ENCODE measurements around the gene ALDH1B1. TPM values are rescaled to one million over a fixed set of nuclear protein-coding genes. Genes with fewer than 3 reads are reported as not detected.

The ALDH1B1 gene
- total and polyA plus RNA-seq, 2 of the 13 experiments (the other 11 are each of a cell fraction or from before 2014, with no cell fraction given), result 45.1 to 125 TPM

DNA sequence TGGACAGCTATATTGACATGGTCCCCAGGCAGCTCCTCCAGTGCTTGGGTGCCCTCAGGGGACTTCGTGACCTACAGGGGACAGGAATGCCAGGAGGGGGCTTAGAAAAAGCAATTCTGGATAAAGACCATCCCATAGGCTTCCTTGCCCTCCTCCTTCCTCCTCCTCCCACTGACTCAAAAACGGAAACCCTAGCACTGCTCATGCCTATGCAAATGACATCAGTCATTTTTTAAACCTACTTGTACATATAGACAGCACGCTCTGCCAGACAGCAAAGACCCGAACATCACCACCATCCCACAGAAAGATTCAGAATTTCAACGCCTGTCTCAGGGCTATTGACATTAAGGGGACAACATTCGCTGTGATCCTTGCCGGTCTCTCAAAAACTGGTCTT is 20.8 kb downstream of the ALDH1B1 start:
- H4K20me1 ChIP-seq (ENCODE audit: insufficient read depth, low read length), result no peaks in the 10 kb centered on the region
- H3K9ac ChIP-seq (ENCODE audit: insufficient read depth, low read depth, low read length), result no peak overlapping the region
- in situ Hi-C loops (cut with HindIII; ENCODE audit: extremely low pct_ligation_motif_present, low pct_unique_long_range_greater_than_20kb), result no loop called here
- H3K27me3 ChIP-seq (ENCODE audit: control insufficient read depth in 1 of 2, insufficient read depth in 2 of 2, low read length in 2 of 2), result peaks cover 14 to 55% of the 10 kb centered on the region in 2 experiments
- TF ChIP-seq ZNF331 (CRISPR knock-in tag; IDR thresholded peaks at IDR 0.05), result no peak
- TF ChIP-seq, protein P1, sequence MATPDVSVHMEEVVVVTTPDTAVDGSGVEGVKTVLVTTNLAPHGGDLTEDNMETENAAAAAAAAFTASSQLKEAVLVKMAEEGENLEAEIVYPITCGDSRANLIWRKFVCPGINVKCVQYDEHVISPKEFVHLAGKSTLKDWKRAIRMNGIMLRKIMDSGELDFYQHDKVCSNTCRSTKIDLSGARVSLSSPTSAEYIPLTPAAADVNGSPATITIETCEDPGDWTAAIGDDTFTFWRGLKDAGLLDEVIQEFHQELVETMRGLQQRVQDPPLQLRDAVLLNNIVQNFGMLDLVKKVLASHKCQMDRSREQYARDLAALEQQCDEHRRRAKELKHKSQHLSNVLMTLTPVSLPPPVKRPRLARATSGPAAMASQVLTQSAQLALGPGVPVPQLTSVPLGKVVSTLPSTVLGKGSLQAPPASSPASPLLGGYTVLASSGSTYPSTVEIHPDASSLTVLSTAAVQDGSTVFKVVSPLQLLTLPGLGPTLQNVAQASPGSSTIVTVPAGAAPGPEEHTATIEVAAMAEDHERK (CRISPR knock-in tag; IDR thresholded peaks at IDR 0.05; ENCODE audit: low read depth), result no peak
- no peak for TF ChIP-seq ZNF230 (CRISPR knock-in tag; IDR thresholded peaks at IDR 0.05)
- TF ChIP-seq ISX (CRISPR knock-in tag; conservative IDR thresholded peaks at IDR 0.05), result no peak
- TF ChIP-seq, protein P2, sequence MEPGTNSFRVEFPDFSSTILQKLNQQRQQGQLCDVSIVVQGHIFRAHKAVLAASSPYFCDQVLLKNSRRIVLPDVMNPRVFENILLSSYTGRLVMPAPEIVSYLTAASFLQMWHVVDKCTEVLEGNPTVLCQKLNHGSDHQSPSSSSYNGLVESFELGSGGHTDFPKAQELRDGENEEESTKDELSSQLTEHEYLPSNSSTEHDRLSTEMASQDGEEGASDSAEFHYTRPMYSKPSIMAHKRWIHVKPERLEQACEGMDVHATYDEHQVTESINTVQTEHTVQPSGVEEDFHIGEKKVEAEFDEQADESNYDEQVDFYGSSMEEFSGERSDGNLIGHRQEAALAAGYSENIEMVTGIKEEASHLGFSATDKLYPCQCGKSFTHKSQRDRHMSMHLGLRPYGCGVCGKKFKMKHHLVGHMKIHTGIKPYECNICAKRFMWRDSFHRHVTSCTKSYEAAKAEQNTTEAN (CRISPR knock-in tag; conservative IDR thresholded peaks at IDR 0.05), result no peak
- BruUV-seq (replicated peaks), result no TSS peak
- no peaks in the 10 kb centered on the region for H3K36me3 ChIP-seq (replicated peaks in 1 of 2; ENCODE audit: control insufficient read depth in 1 of 2, insufficient read depth in 2 of 2, low read length in 2 of 2)
- no peak overlapping the region for H2AFZ ChIP-seq (ENCODE audit: low read length)
- WGBS (ENCODE audit: low lambda C conversion rate), result 48% methylated on average over 7 of the region's 7 CpGs
- CTCF ChIA-PET (ENCODE audit: low intra/inter-chr PET ratio, low total read pairs), result no interaction called here
- no peaks in the 10 kb centered on the region for H3K4me1 ChIP-seq (ENCODE audit: insufficient read depth, low read length)
- H3K79me2 ChIP-seq (ENCODE audit: insufficient read depth, low read length), result no peaks in the 10 kb centered on the region
- no peak for ATAC-seq
- POLR2A ChIA-PET, result no interaction called here
- intact Hi-C loops (cut with micrococcal nuclease; ENCODE audit: unreplicated experiment), result no loop called here
- H3K4me2 ChIP-seq (ENCODE audit: low read depth, low read length), result no peak overlapping the region
- no peak for DNase-seq (ENCODE audit: low spot score)
- H3K9me3 ChIP-seq (ENCODE audit: low read length), result no peaks in the 10 kb centered on the region
- H3K4me3 ChIP-seq (replicated peaks in 1 of 3; ENCODE audit: insufficient read depth in 1 of 3, low read depth in 2 of 3, low read length in 3 of 3), result no peak overlapping the region
- FAIRE-seq, result no peak
- no peak overlapping the region for H3K27ac ChIP-seq (ENCODE audit: extremely low read length, insufficient read depth, low read length)

DNA sequence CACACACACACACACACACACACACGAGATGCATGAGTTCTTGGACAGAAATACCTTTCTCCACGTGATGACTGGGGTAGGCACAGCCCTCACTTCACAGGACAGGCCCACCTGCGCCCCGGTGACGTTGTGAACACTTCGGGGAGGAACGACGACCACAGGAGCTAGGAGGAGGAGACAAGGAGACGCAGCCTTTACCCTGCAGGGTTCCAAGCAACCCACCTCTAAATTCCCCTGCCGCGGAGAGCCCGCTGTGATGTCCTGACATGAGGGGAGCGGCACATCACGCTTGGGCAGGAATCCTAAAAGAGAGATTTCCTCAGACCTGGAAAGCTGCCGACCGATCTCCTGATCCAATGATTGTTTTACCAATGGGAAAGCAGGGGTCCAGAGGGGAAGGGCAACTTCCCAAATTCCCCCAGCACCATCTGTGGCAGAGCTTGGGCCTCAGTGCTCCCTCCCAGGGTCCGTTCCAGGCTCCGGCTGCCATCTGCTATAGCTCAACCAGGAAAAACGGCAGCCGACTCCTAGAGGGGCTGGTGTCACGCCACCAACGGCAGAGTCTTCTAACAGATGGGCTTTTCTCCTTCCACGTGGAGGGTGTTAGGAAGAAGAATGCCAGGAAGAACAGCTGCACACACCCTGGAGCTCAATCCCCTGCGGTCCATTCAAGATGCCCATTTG is 21.7 kb downstream of the ALDH1B1 start:
- FAIRE-seq, result no peak
- Histone ChIP-seq H3K4me1 (ENCODE audit: insufficient read depth, low read length) (no peaks in the 10 kb centered on the region), H3K9ac (ENCODE audit: insufficient read depth, low read depth, low read length) (no peak overlapping the region), H4K20me1 (ENCODE audit: insufficient read depth, low read length) (no peaks in the 10 kb centered on the region), H3K27me3 (ENCODE audit: control insufficient read depth in 1 of 2, insufficient read depth in 2 of 2, low read length in 2 of 2) (peaks cover 15 to 61% of the 10 kb centered on the region in 2 experiments), H3K4me3 (replicated peaks in 1 of 3; ENCODE audit: insufficient read depth in 1 of 3, low read depth in 2 of 3, low read length in 3 of 3) (no peak overlapping the region), H3K4me2 (ENCODE audit: low read depth, low read length) (no peak overlapping the region), H3K79me2 (ENCODE audit: insufficient read depth, low read length) (no peaks in the 10 kb centered on the region), H3K36me3 (replicated peaks in 1 of 2; ENCODE audit: control insufficient read depth in 1 of 2, insufficient read depth in 2 of 2, low read length in 2 of 2) (no peaks in the 10 kb centered on the region), H3K27ac (ENCODE audit: extremely low read length, insufficient read depth, low read length) (no peak overlapping the region), H2AFZ (ENCODE audit: low read length) (no peak overlapping the region), H3K9me3 (ENCODE audit: low read length) (no peaks in the 10 kb centered on the region)
- POLR2A ChIA-PET, result no interaction called here
- ATAC-seq, result no peak
- WGBS (ENCODE audit: low lambda C conversion rate), result 53% methylated on average over 17 of the region's 24 CpGs
- CTCF ChIA-PET (ENCODE audit: low intra/inter-chr PET ratio, low total read pairs), result no interaction called here
- in situ Hi-C loops (cut with HindIII; ENCODE audit: extremely low pct_ligation_motif_present, low pct_unique_long_range_greater_than_20kb) (no loop called here), intact Hi-C loops (cut with micrococcal nuclease; ENCODE audit: unreplicated experiment) (no loop called here)
- DNase-seq (ENCODE audit: low spot score), result no peak
- BruUV-seq (replicated peaks), result no TSS peak
- TF ChIP-seq CBFB (CRISPR knock-in tag; IDR thresholded peaks at IDR 0.05) (no peak), PHF8 (CRISPR knock-in tag; IDR thresholded peaks at IDR 0.05) (no peak), ZNF20 (CRISPR knock-in tag; IDR thresholded peaks at IDR 0.05) (no peak), CREB1 (IDR thresholded peaks at IDR 0.05) (no peak), CREB1 (CRISPR knock-in tag; IDR thresholded peaks at IDR 0.05) (no peak), ZNF530 (CRISPR knock-in tag; IDR thresholded peaks at IDR 0.05; ENCODE audit: low read depth) (no peak), KAT8 (CRISPR knock-in tag; IDR thresholded peaks at IDR 0.05) (no peak), ZNF747 (CRISPR knock-in tag; IDR thresholded peaks at IDR 0.05; ENCODE audit: borderline replicate concordance) (no peak), RXRA (CRISPR knock-in tag; IDR thresholded peaks at IDR 0.05) (no peak)
- TF ChIP-seq, protein P3, sequence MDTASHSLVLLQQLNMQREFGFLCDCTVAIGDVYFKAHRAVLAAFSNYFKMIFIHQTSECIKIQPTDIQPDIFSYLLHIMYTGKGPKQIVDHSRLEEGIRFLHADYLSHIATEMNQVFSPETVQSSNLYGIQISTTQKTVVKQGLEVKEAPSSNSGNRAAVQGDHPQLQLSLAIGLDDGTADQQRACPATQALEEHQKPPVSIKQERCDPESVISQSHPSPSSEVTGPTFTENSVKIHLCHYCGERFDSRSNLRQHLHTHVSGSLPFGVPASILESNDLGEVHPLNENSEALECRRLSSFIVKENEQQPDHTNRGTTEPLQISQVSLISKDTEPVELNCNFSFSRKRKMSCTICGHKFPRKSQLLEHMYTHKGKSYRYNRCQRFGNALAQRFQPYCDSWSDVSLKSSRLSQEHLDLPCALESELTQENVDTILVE (CRISPR knock-in tag; IDR thresholded peaks at IDR 0.05), result no peak

Data from HepG2 (cell line).